Measurements from ENCODE around the gene RAD51B. TPM values are rescaled to one million over a fixed set of nuclear protein-coding genes. Genes with fewer than 3 reads are reported as not detected.

RAD51B gene
- total RNA-seq, 1 donor from 2014 or later, result 5.3 TPM

DNA sequence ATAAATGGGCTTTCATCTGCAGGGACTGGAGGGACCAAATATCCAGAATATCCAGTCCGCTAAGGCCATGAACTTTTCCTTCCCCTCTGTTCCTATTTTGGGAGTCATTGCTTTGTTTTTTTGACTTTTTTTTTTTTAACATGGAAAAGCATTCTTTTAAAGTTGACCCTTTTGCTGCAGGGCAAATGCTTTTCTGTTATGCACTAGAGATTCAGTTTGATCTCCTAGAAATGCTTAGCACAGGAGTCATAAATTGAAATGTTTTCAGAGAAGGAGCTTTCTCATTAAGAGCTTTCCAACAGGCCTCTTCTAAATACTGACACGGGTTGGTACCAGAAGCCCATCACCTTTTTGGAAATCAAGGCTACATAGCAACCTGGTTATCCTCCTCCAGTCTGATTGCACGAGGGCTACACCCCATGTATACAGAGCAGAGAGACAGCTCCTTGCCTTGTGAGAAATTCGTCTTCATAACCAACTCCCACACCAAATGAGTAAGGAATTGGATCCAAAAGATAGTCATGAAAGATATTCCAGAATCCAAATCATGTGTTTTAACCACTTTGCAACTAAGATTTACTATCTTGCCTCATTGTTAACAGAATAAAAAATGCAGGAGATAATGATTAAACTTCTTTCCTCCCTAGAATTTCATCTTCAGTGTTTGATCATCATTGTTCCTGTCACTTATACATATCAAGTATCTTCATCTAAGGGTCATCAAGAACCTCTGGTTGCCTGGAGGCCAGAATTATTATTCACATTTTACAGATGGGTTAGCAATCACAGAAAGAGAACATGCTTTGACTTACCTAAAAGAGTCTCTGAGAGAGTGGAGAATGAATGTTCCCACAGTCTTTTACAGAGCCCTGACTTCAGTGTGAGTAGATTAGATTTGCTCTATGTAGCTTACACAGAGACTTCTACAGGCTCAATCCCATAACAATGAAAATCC is 583.9 kb downstream of the RAD51B start:
- FAIRE-seq (no peak), DNase-seq (ENCODE audit: low spot score in 2 of 2) (no peak)

DNA sequence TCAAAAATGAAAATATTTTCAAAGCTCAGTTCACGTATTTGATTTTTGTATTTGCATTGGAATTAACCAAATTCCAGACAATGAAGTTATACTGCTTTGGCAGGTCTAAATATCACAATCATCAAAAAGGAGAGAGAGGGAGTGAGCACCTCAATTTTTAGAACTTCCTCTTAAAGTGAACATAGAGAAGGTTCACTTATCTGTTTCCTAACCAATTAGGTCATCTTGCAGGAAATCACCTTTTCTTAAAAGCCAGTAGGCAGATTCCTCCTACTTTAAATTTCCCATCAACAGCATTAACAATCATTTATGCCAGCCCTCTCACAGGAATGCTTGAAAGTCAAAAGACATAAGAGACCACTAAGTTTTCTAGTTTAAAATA is 584.6 kb downstream of the RAD51B start:
- no peak for FAIRE-seq
- DNase-seq (ENCODE audit: low spot score in 2 of 2), result no peak

DNA sequence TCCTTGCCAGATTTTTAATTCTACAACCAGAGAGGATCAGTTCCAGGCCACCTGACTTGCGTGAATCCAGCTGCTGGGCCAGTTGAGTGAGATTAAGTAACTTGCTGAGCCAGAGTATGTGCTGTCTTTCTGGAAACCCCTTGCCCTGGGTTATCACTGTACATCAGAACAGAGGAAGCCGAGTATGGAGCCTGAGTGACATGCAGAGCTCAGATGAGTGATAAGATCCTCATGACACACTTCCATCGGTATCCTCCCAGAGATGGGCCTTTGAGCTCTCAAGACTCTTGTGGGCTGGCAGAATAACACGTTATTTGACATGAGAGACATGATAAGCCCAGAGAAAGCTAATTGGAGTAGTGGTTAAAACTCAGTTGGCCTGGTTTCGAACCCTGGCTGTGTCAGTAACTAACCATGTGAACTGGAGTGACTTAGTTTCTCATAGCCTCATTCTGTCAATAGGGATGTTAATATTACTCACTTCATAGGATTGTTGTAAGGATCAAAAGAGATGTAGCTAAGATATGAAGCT is 585.1 kb downstream of the RAD51B start:
- FAIRE-seq (no peak), DNase-seq (ENCODE audit: low spot score in 2 of 2) (no peak)

DNA sequence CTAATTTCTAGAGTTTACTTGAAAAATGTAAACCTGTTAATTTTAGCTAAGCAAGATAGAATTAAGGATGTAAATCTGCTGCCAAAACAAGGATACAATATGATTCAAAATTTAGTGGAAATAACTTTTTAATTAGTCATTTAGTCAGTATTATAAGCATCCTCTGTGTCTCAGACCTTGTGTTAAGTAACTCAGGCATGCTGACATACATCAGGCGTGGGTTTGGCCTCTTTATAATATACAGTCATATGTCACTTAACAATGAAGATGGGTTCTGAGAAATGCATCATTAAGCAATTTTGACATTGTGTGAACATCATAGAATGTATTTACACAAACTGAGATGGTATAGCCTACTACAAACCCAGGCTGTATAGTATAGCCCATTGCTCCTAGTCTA is 586.4 kb downstream of the RAD51B start:
- FAIRE-seq, result no peak
- no peak for DNase-seq (ENCODE audit: low spot score in 2 of 2)

- FAIRE-seq, result no peak
- DNase-seq (ENCODE audit: low spot score in 2 of 2), result no peak
Observed at GRCh38 chr14:68407285-68407684, 587.7 kb downstream of the RAD51B start.

DNA sequence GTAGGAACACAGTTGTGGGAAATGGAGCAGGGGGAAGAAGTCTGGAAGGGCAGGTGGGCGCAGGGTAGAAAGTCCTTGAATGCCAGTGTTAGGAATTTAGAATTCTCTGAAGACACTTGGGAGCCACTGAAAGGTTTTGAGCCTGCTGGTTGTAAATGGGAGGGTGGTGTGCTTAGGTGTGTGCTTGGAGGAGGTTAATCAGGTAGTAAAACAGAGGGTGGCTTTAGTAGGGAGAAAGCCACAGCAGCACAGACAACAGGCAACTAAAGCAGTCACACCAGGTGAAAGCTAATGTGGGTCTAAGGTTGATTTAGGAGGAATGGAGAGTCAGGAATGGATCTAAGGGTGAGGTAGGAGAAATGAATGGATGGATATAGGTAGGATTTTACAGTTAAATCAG is 588.2 kb downstream of the RAD51B start:
- DNase-seq (ENCODE audit: low spot score in 2 of 2), result no peak
- FAIRE-seq, result no peak

GRCh38 chr14:68408680-68409079 is 589.1 kb downstream of the RAD51B start:
- DNase-seq (ENCODE audit: low spot score in 2 of 2) (no peak), FAIRE-seq (peak; percentile 26)

DNA sequence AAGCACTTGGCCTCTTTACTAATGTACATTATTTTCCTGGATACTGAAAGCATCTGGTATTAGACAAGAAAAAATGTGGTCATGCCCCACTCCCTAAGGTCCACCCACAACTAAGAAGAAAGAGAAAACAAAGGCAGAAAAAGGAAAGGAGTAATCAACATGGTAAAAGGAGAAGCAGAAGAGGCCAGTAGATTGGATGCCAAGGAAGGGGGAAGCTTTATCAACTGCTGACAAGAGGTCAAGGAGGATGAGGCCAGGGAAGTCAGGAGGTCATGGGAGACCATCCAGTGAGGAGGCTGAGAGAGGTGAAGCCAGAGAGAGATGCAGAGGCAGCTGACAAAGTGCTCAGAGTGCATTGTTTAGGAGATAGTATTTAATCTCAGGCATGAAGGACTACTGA is 589.8 kb downstream of the RAD51B start:
- FAIRE-seq (no peak), DNase-seq (ENCODE audit: low spot score in 2 of 2) (no peak)

- FAIRE-seq (no peak), DNase-seq (ENCODE audit: low spot score in 2 of 2) (no peak)
Observed at GRCh38 chr14:68412505-68413465, 593.2 kb downstream of the RAD51B start.

- FAIRE-seq (no peak), DNase-seq (ENCODE audit: low spot score in 2 of 2) (no peak)
Observed at GRCh38 chr14:68413509-68413908, 593.9 kb downstream of the RAD51B start.

GRCh38 chr14:68414121-68414520 is 594.5 kb downstream of the RAD51B start:
- FAIRE-seq (no peak), DNase-seq (ENCODE audit: low spot score in 2 of 2) (no peak)

DNA sequence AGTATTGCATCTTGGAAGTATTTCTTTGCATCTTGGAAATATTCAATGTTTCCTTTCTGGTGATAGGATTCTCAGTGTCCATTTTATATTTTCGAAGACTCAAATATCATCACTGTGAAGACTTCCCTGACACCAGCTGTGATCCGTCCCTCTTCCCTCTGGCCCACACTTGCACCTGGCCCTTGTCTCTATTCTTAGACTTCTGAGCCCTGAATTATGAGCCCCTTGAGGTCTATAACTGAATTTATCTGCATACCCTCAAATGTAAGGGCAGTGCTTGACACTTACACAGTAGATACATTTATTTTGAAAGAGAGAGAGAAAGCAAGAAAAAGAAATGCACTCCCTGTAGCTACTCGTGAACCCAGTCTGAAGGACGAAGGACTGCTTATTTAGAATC is 596.6 kb downstream of the RAD51B start:
- no peak for FAIRE-seq
- DNase-seq (ENCODE audit: low spot score in 2 of 2), result no peak

- no peak for DNase-seq (ENCODE audit: low spot score in 2 of 2)
- no peak for FAIRE-seq
Observed at GRCh38 chr14:68417009-68417650, 597.6 kb downstream of the RAD51B start.

DNA sequence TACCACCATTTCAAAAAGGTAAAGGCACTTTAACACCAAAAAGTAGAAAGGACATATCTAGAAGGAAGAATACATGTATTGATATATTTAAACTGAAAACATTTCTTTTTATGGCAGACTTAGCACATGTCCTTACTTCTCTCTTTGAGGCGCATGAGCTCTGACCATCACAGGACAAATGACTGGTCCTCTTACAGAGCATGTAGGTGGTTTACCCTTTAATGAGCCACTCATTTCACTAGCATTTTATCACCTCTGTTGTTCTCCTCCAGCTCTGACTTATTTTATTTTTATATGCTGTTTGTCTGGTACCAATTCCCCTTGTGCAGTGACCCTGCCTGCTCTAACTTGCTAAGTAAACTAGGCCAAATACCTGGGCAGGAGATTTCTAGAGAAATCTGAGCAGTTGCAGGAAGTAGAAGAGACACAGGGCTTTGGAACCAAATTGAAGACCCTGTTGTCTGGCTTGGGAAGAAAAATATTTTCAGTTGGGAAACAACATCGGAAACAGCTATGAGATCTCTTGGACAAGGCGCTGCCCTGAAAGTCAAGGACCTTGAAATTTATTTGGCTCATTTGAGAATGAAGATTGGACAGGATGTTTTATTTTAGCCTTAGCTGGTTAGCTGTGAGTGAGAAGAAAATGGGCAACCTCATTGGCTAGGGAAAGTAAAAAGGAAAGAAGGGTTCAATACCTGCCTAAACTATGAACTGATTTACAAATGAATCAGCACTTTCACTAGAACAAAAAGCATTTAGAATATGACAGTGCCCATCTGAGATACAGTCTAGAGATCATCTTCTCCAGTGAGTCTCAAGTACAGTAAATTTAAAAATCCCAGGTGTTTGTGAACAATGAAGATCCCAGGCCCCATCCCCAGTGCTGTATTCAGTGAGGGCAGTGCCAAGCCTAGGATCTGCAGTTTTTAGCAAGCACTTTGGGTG is 598.9 kb downstream of the RAD51B start:
- DNase-seq (ENCODE audit: low spot score in 2 of 2) (no peak), FAIRE-seq (no peak)

DNA sequence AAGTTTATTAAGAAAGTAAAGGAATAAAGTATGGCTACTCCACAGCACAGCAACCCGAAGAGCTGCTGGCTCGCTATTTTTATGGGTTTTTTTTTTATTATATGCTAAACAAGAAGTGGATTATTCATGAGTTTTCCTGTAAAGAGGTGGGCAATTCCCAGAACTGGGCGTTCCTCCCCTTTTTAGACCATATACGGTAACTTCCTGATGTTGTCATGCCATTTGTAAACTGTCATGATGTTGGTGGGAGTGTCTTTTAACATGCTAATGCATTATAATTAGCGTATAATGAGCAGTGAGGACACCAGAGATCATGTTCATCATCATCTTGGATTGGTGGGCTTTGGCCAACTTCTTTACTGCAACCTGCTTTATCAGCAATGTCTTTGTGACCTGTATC is 600.8 kb downstream of the RAD51B start:
- FAIRE-seq, result no peak
- DNase-seq (ENCODE audit: low spot score in 2 of 2), result no peak

DNA sequence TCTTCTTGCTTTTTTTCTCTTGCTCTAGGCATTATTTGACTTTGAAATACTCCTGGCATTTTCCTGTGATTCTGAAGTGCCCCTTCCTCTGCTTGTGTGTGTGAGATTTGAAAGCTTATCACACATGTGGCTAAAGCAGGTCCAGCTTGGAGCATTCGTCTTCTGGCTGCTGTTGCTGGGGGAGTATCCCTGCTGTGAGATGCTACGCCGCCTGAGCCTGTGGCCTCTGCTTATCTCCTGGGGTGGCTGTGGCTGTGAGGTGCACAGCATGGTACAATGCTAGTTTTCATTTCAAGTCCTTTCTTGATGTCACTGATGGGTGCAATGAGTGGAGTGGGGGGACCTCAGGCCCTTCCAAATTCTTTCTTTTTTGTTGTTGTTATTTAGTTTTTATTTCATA is 601.5 kb downstream of the RAD51B start:
- DNase-seq (ENCODE audit: low spot score in 2 of 2) (no peak), FAIRE-seq (no peak)

- no peak for DNase-seq (ENCODE audit: low spot score in 2 of 2)
- no peak for FAIRE-seq
Observed at GRCh38 chr14:68423686-68424085, 604.1 kb downstream of the RAD51B start.

- no peak for DNase-seq (ENCODE audit: low spot score in 2 of 2)
- no peak for FAIRE-seq
Observed at GRCh38 chr14:68424443-68425172, 605.0 kb downstream of the RAD51B start.
